ENCODE data around the gene RAP1GAP2. TPM values are rescaled to one million over a fixed set of nuclear protein-coding genes. Genes with fewer than 3 reads are reported as not detected.

The RAP1GAP2 gene
- polyA plus RNA-seq, 1 of the 3 experiments (the other 2 are of a cell fraction), result 22.0 TPM

DNA sequence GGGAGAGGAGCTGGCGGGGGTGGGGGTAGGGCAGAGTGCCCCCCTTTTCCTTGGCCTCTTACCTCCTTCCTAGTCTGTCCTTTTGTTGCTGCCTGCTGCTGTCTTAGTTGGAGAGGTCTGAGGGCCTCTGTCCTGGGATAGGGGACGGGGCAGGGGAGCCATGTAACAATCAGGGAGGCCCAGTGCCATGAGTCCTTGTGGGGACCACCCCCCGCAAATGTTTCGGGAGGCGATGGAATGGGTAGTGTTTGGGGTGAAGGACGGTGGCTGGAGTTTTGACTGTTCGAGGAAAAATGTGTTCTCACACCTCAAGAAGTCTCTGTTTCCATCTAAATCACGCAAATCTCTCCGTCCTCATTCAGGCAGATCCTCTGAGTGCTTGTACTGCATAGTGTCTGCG lies 168.1 kb downstream of the RAP1GAP2 start (continued):
- no peak for TF ChIP-seq CHD2 (IDR thresholded peaks at IDR 0.05; ENCODE audit: low read length, partially characterized antibody)

GRCh38 chr17:2964831-2965230 lies 168.6 kb downstream of the RAP1GAP2 start:
- no peaks in the 10 kb centered on the region for H3K9me3 ChIP-seq
- H3F3A ChIP-seq (replicated peaks; ENCODE audit: insufficient read depth), result peaks cover 15% of the 10 kb centered on the region
- TF ChIP-seq ELF1 (IDR thresholded peaks at IDR 0.05) (no peak), NRF1 (IDR thresholded peaks at IDR 0.05; ENCODE audit: low read depth, low read length) (no peak), CHD2 (IDR thresholded peaks at IDR 0.05; ENCODE audit: low read length, partially characterized antibody) (no peak), PBX3 (IDR thresholded peaks at IDR 0.05) (no peak), FOXJ3 (CRISPR knock-in tag; IDR thresholded peaks at IDR 0.05) (no peak), GATA2 (CRISPR knock-in tag; IDR thresholded peaks at IDR 0.05) (no peak), USF2 (IDR thresholded peaks at IDR 0.05; ENCODE audit: borderline replicate concordance, low read depth, low read length) (no peak)
- TF ChIP-seq, protein P1, sequence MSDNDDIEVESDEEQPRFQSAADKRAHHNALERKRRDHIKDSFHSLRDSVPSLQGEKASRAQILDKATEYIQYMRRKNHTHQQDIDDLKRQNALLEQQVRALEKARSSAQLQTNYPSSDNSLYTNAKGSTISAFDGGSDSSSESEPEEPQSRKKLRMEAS (IDR thresholded peaks at IDR 0.05; ENCODE audit: low read depth), result no peak
- TF ChIP-seq, protein P2, sequence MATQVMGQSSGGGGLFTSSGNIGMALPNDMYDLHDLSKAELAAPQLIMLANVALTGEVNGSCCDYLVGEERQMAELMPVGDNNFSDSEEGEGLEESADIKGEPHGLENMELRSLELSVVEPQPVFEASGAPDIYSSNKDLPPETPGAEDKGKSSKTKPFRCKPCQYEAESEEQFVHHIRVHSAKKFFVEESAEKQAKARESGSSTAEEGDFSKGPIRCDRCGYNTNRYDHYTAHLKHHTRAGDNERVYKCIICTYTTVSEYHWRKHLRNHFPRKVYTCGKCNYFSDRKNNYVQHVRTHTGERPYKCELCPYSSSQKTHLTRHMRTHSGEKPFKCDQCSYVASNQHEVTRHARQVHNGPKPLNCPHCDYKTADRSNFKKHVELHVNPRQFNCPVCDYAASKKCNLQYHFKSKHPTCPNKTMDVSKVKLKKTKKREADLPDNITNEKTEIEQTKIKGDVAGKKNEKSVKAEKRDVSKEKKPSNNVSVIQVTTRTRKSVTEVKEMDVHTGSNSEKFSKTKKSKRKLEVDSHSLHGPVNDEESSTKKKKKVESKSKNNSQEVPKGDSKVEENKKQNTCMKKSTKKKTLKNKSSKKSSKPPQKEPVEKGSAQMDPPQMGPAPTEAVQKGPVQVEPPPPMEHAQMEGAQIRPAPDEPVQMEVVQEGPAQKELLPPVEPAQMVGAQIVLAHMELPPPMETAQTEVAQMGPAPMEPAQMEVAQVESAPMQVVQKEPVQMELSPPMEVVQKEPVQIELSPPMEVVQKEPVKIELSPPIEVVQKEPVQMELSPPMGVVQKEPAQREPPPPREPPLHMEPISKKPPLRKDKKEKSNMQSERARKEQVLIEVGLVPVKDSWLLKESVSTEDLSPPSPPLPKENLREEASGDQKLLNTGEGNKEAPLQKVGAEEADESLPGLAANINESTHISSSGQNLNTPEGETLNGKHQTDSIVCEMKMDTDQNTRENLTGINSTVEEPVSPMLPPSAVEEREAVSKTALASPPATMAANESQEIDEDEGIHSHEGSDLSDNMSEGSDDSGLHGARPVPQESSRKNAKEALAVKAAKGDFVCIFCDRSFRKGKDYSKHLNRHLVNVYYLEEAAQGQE (IDR thresholded peaks at IDR 0.05; ENCODE audit: low read depth, low read length), result no peak
- CTCF ChIA-PET, result interaction anchor here (1.2 to 2.7 kb wide), 2 partner anchors 34 to 116 kb away, joined by 4 to 11 read pairs; no protein-coding TSS in a partner anchor
- H3K4me2 ChIP-seq, result no peak overlapping the region
- H3K27ac ChIP-seq (ENCODE audit: low read depth in 2 of 2, low read length in 1 of 2), result peak overlapping the region; percentile 87 to 95
- WGBS (ENCODE audit: low lambda C conversion rate), result 93% methylated on average over 5 of the region's 11 CpGs
- H3K36me3 ChIP-seq (replicated peaks in 1 of 2; ENCODE audit: control insufficient read depth in 1 of 2, insufficient read depth in 2 of 2, low read length in 1 of 2), result peaks cover 0 to 17% of the 10 kb centered on the region in 2 experiments
- H3K9ac ChIP-seq, result no peak overlapping the region
- no peak overlapping the region for H2AFZ ChIP-seq (ENCODE audit: low read depth)
- POLR2A ChIA-PET, result interaction anchor here (1.0 kb wide), 1 partner anchor 39 kb away, joined by 3 read pairs; no protein-coding TSS in a partner anchor
- DNase-seq, result no peak
- H3K4me3 ChIP-seq (ENCODE audit: low read depth in 2 of 2, low read length in 1 of 2), result no peak overlapping the region
- no peaks in the 10 kb centered on the region for H3K27me3 ChIP-seq (ENCODE audit: insufficient read depth)
- H3K79me2 ChIP-seq (ENCODE audit: insufficient read depth), result no peaks in the 10 kb centered on the region
- H3K4me1 ChIP-seq (ENCODE audit: control insufficient read depth in 1 of 2, insufficient read depth in 2 of 2, low read depth in 1 of 2, low read length in 1 of 2), result peaks cover 15 to 57% of the 10 kb centered on the region in 2 experiments; a peak in 3 of 4 replicates
- H3K9me2 ChIP-seq, result no peaks in the 10 kb centered on the region
- no peaks in the 10 kb centered on the region for H4K20me1 ChIP-seq (ENCODE audit: insufficient read depth)

Data from SK-N-SH (cell line).